Measurements from ENCODE around the gene GMPR.

The GMPR gene

DNA sequence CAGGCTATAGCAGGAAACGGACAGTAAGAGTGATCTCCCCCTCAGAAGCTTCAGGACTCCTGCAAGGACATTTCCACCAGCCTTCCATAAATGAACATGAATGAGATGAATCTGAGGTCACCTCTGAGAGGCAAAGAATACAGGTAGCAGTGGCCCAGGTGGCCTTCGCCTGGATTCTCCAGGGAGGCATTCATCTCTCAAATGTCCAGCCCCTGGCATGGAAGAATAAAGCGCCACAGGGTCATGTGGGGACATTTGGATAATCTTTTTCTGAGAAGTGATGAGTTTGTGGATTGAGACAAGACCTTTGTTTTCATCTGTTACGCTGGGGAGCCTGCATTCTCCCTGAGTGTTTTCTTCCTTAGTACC lies 2.9 kb downstream of the GMPR start:
- TF ChIP-seq, protein P1, sequence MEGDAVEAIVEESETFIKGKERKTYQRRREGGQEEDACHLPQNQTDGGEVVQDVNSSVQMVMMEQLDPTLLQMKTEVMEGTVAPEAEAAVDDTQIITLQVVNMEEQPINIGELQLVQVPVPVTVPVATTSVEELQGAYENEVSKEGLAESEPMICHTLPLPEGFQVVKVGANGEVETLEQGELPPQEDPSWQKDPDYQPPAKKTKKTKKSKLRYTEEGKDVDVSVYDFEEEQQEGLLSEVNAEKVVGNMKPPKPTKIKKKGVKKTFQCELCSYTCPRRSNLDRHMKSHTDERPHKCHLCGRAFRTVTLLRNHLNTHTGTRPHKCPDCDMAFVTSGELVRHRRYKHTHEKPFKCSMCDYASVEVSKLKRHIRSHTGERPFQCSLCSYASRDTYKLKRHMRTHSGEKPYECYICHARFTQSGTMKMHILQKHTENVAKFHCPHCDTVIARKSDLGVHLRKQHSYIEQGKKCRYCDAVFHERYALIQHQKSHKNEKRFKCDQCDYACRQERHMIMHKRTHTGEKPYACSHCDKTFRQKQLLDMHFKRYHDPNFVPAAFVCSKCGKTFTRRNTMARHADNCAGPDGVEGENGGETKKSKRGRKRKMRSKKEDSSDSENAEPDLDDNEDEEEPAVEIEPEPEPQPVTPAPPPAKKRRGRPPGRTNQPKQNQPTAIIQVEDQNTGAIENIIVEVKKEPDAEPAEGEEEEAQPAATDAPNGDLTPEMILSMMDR (IDR thresholded peaks at IDR 0.05; ENCODE audit: borderline replicate concordance, insufficient read depth, low read depth, low read length), result no peak
- H3K4me3 ChIP-seq (ENCODE audit: low read depth, low read length), result no peak overlapping the region

- TF ChIP-seq, protein P1 (IDR thresholded peaks at IDR 0.05; ENCODE audit: borderline replicate concordance, insufficient read depth, low read depth, low read length), result no peak
- no peak overlapping the region for H3K4me3 ChIP-seq (ENCODE audit: low read depth, low read length)
These were observed 4.7 kb downstream of the GMPR start for GRCh38 chr6:16243055-16243454.

DNA sequence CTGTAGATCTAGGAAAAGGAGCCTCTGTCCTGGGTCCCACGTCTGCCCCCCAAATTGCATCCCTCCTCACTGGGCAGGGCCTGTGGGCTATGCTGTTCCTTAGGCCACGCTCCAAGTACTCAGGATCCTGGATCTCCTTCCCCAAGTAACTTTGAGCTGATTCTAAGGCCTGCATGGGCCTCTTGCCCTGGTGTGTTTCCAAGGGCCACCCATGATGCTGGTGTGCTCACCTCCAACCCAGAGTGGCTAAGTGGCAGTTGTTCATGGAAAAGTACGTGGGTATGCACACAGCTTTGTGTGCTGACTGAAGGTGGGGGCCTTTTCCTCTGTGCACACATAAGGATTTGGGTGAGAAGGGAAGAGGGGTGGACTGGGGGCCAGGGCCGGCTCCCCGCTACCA lies 5.3 kb downstream of the GMPR start:
- TF ChIP-seq, protein P1 (IDR thresholded peaks at IDR 0.05; ENCODE audit: borderline replicate concordance, insufficient read depth, low read depth, low read length), result no peak
- no peak overlapping the region for H3K4me3 ChIP-seq (ENCODE audit: low read depth, low read length)

- TF ChIP-seq, protein P1 (IDR thresholded peaks at IDR 0.05; ENCODE audit: borderline replicate concordance, insufficient read depth, low read depth, low read length), result no peak
- H3K4me3 ChIP-seq (ENCODE audit: low read depth, low read length), result no peak overlapping the region
These were observed 6.1 kb downstream of the GMPR start for GRCh38 chr6:16244446-16244845.

DNA sequence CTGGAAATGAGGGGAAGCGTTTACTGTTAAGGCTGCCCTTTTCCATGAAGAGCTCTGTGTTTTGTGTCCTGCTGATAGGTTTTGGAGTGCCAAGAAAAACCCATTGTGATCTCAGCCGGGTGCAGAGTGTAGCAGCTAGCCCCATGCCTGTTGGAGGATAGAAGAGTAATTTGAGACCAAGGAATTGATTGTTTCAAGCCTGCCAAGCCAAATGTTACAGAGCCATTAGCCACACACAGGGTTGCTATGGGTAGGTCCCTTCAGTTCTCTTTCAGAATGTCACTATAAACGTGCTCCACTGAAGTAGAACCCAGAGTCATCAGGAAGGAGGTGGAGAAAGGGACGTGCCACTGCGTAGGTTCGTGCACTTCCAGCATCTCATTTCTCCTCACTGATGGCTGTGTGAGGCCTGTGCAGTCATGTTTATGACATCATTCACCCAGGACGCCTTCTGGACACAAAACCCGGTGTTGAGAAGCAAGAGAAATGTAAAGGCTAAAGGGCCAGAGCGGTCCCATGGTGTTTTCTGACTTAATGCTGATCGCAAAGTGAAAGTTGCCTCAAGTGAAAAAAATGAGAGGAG lies 6.6 kb downstream of the GMPR start:
- TF ChIP-seq, protein P1 (IDR thresholded peaks at IDR 0.05; ENCODE audit: borderline replicate concordance, insufficient read depth, low read depth, low read length), result no peak
- no peak overlapping the region for H3K4me3 ChIP-seq (ENCODE audit: low read depth, low read length)

- TF ChIP-seq, protein P1 (IDR thresholded peaks at IDR 0.05; ENCODE audit: borderline replicate concordance, insufficient read depth, low read depth, low read length), result no peak
- no peak overlapping the region for H3K4me3 ChIP-seq (ENCODE audit: low read depth, low read length)
These were observed 10.0 kb downstream of the GMPR start for GRCh38 chr6:16248271-16248853.

- H3K4me3 ChIP-seq (ENCODE audit: low read depth, low read length), result no peak overlapping the region
- TF ChIP-seq, protein P1 (IDR thresholded peaks at IDR 0.05; ENCODE audit: borderline replicate concordance, insufficient read depth, low read depth, low read length), result no peak
These were observed 11.6 kb downstream of the GMPR start for GRCh38 chr6:16249971-16250370.

Data from GM12875 (cell line).